ENCODE results near the gene PLPP3. TPM values are rescaled to one million over a fixed set of nuclear protein-coding genes. Genes with fewer than 3 reads are reported as not detected.

Gene PLPP3
- total RNA-seq, 6 donors from 2014 or later: 30.7 to 117 (median 55.5) TPM

DNA sequence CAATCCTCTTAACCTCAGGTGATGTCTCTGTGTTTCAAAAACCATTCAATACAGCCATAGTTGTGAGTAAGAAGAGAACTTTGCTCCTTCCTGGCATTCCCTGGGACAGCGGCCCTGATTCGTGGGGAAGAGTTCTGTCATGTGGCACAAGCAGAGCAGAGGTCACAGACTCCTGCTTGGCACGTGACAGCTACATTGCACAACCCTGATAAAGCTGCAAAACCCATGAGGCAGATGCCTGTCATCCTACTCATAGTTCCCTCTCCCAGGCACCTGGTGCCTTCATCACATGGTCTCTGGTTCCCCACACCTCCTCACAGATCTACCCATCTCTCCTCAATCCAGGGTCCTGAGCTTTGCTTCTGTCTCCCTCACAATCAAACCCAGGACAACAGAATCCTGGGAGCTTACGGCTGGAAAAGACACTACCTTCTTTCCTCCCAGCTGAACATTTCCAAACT lies 70.8 kb downstream of the PLPP3 start:
- Histone ChIP-seq H3K4me3 (no peak overlapping the region), H3K27me3 (no peaks in the 10 kb centered on the region), H3K36me3 (peaks cover 0 to 51% (median 20%) of the 10 kb centered on the region in 4 donors), H3K27ac (peak overlapping the region in 2 of 4 donors; percentile 72 to 78), H3K9me3 (no peaks in the 10 kb centered on the region), H3K4me1 (peaks cover 58 to 75% (median 64%) of the 10 kb centered on the region in 4 donors)
- DNase-seq (peak in 1 of 2 donors; percentile 80), ATAC-seq (ENCODE audit: low FRiP score in 2 of 2) (peak in 1 of 2 donors; percentile 44)
- 55 to 61% methylated on average over 4 of the region's 4 CpGs for whole genome bisulfite sequencing, 2 donors
- no peak for TF ChIP-seq POLR2A (IDR thresholded peaks at IDR 0.05)
- peak in 1 of 4 donors; percentile 57 for TF ChIP-seq EP300 (IDR thresholded peaks at IDR 0.05)
- TF ChIP-seq, protein P1, sequence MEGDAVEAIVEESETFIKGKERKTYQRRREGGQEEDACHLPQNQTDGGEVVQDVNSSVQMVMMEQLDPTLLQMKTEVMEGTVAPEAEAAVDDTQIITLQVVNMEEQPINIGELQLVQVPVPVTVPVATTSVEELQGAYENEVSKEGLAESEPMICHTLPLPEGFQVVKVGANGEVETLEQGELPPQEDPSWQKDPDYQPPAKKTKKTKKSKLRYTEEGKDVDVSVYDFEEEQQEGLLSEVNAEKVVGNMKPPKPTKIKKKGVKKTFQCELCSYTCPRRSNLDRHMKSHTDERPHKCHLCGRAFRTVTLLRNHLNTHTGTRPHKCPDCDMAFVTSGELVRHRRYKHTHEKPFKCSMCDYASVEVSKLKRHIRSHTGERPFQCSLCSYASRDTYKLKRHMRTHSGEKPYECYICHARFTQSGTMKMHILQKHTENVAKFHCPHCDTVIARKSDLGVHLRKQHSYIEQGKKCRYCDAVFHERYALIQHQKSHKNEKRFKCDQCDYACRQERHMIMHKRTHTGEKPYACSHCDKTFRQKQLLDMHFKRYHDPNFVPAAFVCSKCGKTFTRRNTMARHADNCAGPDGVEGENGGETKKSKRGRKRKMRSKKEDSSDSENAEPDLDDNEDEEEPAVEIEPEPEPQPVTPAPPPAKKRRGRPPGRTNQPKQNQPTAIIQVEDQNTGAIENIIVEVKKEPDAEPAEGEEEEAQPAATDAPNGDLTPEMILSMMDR (IDR thresholded peaks at IDR 0.05): no peak
- peak; percentile 44 to 60 for TF ChIP-seq POLR2AphosphoS5 (IDR thresholded peaks at IDR 0.05)

DNA sequence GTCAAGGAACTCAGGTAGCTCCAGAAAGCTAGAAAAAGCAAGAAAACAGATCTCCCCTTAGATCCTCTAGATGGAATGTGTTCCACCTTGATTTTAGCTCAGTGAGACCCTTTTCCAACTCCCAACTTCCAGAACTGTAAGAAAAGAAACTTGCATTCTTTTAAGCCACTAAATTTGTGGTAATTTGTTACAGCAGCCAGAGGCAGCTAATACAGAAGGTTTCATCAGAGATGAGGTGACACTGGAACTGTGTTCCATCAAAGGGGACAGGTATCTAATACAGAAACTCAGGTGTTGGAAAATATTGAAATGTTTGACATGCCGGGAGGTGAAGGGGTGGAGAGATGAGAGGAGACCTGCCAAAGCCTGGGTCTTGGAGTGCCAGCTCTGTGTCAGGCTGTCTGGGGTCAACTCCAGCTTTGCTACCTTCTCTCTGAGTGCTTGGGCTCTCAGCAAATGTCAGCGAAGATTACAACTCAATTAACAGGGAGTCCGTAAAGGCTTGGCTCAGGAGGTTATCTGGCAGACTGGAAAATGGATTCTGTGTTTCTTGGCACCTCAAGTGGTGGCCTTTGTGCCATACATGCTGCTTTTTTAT lies 71.3 kb downstream of the PLPP3 start:
- Histone ChIP-seq H3K9me3 (no peaks in the 10 kb centered on the region), H3K4me1 (peaks cover 58 to 75% (median 64%) of the 10 kb centered on the region in 4 donors), H3K36me3 (peaks cover 0 to 54% (median 18%) of the 10 kb centered on the region in 4 donors), H3K4me3 (no peak overlapping the region), H3K27ac (peak overlapping the region in 2 of 4 donors; percentile 72 to 78), H3K27me3 (no peaks in the 10 kb centered on the region)
- 79 to 93% methylated on average over 3 of the region's 3 CpGs for WGBS, 2 donors
- no peak for DNase-seq
- no peak for ATAC-seq (ENCODE audit: low FRiP score in 2 of 2)
- TF ChIP-seq POLR2AphosphoS5 (IDR thresholded peaks at IDR 0.05): no peak
- no peak for TF ChIP-seq EP300 (IDR thresholded peaks at IDR 0.05)

DNA sequence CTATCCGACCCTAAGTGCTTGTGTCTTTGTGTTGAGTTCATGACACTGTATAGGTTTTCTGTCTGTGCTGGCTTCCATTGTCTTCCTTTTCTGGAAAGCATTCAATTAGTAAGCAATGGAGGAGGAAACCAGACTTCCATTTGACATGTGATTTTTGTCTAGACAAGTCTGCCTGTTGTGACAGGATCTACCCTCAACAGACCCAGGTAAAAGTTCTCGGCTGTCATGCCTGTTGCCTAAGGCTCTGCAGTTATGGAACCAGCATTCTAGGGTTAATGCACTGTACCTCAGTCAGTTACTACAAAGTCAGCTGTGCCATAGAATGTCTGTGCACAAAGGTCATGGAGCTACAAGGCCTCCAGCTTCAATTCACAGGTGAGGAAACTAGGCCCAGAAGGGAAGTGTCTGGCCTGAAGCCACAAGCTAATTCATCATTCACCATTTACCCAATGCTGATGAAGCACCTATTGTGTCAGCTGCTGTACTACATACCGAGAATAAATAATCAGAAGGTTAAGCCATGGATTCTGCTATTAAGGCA lies 72.3 kb downstream of the PLPP3 start:
- WGBS, 2 donors: 54 to 59% methylated on average over 2 to 3 of the region's 3 CpGs
- peaks cover 52 to 73% (median 69%) of the 10 kb centered on the region in 4 donors for H3K4me1 ChIP-seq
- TF ChIP-seq POLR2AphosphoS5 (IDR thresholded peaks at IDR 0.05) (no peak), EP300 (IDR thresholded peaks at IDR 0.05) (no peak), POLR2A (IDR thresholded peaks at IDR 0.05) (no peak)
- TF ChIP-seq, protein P1 (IDR thresholded peaks at IDR 0.05): no peak
- ATAC-seq (ENCODE audit: low FRiP score in 2 of 2) (no peak), DNase-seq (no peak)
- H3K9me3 ChIP-seq: no peaks in the 10 kb centered on the region
- H3K27ac ChIP-seq: peak overlapping the region; percentile 58 to 74 (median 66)
- H3K36me3 ChIP-seq: peaks cover 0 to 55% (median 17%) of the 10 kb centered on the region in 4 donors
- H3K4me3 ChIP-seq: no peak overlapping the region
- H3K27me3 ChIP-seq: no peaks in the 10 kb centered on the region

DNA sequence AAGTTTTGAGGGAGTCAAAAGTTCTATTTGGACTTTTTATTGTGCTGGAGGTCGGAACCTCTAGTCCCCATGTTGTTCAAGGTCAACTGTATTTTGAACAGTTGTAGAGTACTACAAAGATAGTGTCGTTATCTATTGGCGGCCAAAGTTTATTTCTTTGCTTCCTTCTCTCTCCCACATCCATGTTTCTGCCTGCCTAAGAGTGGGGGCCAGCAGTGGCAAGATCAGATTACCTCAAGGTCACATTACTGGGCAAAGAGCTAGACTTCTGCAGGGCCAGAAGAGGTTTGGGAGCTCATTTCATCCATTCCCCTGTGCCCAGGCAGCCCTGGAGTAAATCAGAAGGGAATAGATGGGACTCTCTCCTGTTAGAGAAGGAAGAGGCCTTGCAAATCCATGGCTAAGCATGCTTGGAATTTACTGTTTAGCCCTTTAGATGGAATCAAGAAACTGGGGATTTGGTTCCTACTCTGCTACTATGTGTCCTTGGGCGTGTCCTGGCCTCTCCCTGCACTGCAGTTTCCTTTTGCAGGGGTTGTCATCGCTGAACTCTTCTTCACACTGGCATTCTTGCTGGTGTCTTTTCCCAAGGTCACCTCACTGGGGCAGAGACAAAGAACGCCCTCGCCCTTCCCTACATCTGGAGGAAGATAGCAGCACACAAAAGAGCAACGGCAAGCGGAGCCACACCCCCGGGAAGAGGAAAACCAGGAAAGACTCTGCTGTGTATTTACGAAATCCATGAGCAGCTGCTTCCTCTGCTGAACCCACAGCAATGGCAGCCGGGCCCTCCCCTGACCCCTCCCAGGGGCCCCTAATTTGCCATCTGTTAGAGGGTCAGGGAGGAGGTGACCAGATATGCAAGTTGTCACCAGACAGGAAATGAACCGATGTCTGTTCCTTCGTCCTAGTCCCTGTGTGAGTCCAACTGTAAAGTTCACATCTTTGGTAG lies 73.3 kb downstream of the PLPP3 start:
- H3K4me3 ChIP-seq: no peak overlapping the region
- H3K27ac ChIP-seq: peak overlapping the region; percentile 58 to 74 (median 66)
- DNase-seq (peak in 1 of 2 donors; percentile 51), ATAC-seq (ENCODE audit: low FRiP score in 2 of 2) (peak; percentile 48 to 58)
- TF ChIP-seq POLR2AphosphoS5 (IDR thresholded peaks at IDR 0.05) (peak in 1 of 2 donors; percentile 59), POLR2A (IDR thresholded peaks at IDR 0.05) (no peak), EP300 (IDR thresholded peaks at IDR 0.05) (peak in 1 of 4 donors; percentile 51)
- WGBS, 2 donors: 41 to 56% methylated on average over 12 to 14 of the region's 14 CpGs
- no peaks in the 10 kb centered on the region for H3K9me3 ChIP-seq
- peaks cover 50 to 78% (median 71%) of the 10 kb centered on the region in 4 donors for H3K4me1 ChIP-seq
- peaks cover 0 to 45% (median 8%) of the 10 kb centered on the region in 4 donors for H3K36me3 ChIP-seq
- H3K27me3 ChIP-seq: no peaks in the 10 kb centered on the region

DNA sequence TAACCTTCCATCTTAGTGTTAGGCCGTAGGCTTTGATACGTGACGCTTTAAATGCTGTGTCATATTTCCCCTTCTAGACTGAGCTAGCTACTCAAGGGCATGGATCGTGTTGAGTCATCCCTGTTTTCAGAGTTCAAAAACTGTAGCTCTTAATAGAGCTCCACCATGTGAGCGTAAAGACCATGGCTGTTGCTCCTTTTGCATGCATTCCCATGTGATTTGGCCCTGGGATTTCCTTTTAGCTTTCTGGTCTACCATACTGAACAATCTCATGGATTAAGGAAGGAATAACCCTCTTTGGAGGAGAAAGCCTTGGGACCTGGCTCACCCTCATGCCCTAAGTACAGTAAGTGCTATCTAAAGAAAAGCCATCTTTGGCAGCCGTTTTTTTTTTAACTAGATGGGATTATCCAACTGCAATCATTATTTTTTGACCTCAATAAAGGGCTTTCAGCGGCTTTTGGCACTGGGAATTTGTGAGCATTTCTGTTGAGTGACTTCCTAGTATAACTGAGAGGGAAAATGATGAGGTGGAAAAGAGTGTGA lies 76.6 kb downstream of the PLPP3 start:
- peaks cover 0 to 24% (median 0%) of the 10 kb centered on the region in 4 donors for H3K36me3 ChIP-seq
- 78 to 80% methylated on average over 7 of the region's 7 CpGs for WGBS, 2 donors
- H3K27me3 ChIP-seq: no peaks in the 10 kb centered on the region
- ATAC-seq (ENCODE audit: low FRiP score in 2 of 2) (peak in 1 of 2 donors; percentile 34), DNase-seq (no peak)
- peak overlapping the region in 1 of 4 donors; percentile 35 for H3K27ac ChIP-seq
- TF ChIP-seq POLR2A (IDR thresholded peaks at IDR 0.05): no peak
- peak in 1 of 2 donors; percentile 23 for TF ChIP-seq POLR2AphosphoS5 (IDR thresholded peaks at IDR 0.05)
- TF ChIP-seq, protein P1 (IDR thresholded peaks at IDR 0.05): no peak
- no peak for TF ChIP-seq EP300 (IDR thresholded peaks at IDR 0.05)
- no peaks in the 10 kb centered on the region for H3K9me3 ChIP-seq
- H3K4me3 ChIP-seq: no peak overlapping the region
- H3K4me1 ChIP-seq: peaks cover 41 to 49% (median 46%) of the 10 kb centered on the region in 4 donors
